ENCODE measurements around the gene SSNA1. TPM values are rescaled to one million over a fixed set of nuclear protein-coding genes. Genes with fewer than 3 reads are reported as not detected.
A peak's percentile ranks its signal among the peaks of the same experiment; 100 is the strongest.

SSNA1 gene
- total RNA-seq, 1 donor from 2014 or later: 40.9 TPM

DNA sequence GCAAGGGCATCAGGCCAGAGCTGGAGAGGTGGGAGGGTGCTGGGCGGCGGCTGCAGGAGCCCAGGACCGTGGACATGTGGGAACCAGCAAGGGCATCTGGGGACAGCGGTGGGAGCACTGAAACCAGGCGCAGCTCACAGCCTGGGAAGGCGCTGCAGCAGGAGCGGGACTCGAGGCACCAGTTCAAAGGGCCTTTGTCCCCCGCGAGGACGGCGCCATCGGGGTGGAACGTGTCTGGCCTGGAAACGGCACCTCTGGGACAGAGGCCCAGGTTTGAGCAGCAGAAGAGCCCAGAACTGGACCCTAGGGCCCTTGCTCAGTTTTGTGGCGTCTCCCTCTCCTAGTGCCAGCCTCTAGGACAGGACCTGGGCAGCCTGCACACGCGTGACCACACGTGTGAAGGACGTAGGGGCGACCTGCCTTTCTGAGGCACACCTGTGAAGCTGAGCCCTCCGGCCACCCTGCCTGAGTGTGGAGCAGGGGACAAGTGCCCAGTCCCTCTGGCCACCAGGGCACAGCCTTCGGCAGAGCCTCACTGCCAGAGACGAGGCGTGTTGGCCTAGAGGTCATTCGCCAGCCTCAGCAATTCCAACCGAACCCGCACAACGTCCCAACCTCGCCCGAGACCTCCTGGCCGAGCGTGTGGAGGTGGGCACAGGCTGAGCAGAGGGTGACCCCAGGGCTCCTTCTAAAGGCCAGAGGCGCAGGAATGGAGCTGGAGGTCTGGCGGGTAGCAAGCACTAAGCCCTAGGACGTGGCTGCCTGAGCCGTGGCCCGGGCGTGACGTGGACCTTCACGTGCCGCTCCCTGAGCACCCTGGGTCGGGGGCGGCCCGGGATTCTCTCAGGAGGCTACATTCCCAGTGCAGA lies 14.4 kb upstream of the SSNA1 start:
- H3K4me3 Mint-ChIP-seq: no peak overlapping the region
- TF ChIP-seq, protein P1, sequence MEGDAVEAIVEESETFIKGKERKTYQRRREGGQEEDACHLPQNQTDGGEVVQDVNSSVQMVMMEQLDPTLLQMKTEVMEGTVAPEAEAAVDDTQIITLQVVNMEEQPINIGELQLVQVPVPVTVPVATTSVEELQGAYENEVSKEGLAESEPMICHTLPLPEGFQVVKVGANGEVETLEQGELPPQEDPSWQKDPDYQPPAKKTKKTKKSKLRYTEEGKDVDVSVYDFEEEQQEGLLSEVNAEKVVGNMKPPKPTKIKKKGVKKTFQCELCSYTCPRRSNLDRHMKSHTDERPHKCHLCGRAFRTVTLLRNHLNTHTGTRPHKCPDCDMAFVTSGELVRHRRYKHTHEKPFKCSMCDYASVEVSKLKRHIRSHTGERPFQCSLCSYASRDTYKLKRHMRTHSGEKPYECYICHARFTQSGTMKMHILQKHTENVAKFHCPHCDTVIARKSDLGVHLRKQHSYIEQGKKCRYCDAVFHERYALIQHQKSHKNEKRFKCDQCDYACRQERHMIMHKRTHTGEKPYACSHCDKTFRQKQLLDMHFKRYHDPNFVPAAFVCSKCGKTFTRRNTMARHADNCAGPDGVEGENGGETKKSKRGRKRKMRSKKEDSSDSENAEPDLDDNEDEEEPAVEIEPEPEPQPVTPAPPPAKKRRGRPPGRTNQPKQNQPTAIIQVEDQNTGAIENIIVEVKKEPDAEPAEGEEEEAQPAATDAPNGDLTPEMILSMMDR (IDR thresholded peaks at IDR 0.05; ENCODE audit: unreplicated experiment): no peak
- H3K9me3 Mint-ChIP-seq: no peaks in the 10 kb centered on the region
- peaks cover 69% of the 10 kb centered on the region for H3K27me3 Mint-ChIP-seq (ENCODE audit: low read depth)
- no peak for DNase-seq (ENCODE audit: low spot score in 2 of 2, unreplicated experiment in 2 of 2)
- H3K27ac Mint-ChIP-seq: no peak overlapping the region
- H3K4me1 Mint-ChIP-seq: no peaks in the 10 kb centered on the region
- H3K36me3 Mint-ChIP-seq: peaks cover 5% of the 10 kb centered on the region

DNA sequence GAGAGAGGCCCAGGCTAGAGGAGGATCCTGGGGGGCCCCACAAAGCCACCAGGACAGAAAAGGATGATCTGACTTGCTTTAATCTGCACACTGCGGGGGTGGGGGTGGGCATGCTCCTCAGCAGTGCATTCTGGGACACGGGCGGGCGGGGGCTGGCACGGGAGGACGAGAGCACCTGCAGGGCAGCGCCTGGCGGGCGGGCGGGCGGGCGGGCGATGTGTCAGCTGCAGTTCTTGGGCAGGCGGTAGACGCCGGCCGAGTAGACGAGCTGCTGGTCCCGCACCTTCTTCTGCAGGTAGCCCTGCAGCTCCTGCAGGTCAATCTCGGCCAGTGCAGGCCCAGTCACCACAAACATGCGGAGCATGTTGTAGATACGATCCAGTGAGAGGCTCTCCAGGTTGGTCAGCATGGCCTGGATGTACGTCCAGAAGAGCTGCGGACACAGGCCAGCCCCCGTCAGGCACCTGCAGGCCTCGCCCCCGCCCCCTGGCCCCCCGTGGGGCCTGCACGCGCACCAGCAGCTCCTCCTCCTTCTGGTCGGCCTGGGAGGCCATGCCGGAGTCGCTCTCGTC lies 13.7 kb upstream of the SSNA1 start:
- no peaks in the 10 kb centered on the region for H3K4me1 Mint-ChIP-seq
- H3K4me3 Mint-ChIP-seq: no peak overlapping the region
- DNase-seq (ENCODE audit: low spot score in 2 of 2, unreplicated experiment in 2 of 2): no peak
- H3K36me3 Mint-ChIP-seq: peaks cover 5% of the 10 kb centered on the region
- no peak overlapping the region for H3K27ac Mint-ChIP-seq
- TF ChIP-seq, protein P1 (IDR thresholded peaks at IDR 0.05; ENCODE audit: unreplicated experiment): no peak
- peaks cover 66% of the 10 kb centered on the region for H3K27me3 Mint-ChIP-seq (ENCODE audit: low read depth)
- H3K9me3 Mint-ChIP-seq: no peaks in the 10 kb centered on the region

DNA sequence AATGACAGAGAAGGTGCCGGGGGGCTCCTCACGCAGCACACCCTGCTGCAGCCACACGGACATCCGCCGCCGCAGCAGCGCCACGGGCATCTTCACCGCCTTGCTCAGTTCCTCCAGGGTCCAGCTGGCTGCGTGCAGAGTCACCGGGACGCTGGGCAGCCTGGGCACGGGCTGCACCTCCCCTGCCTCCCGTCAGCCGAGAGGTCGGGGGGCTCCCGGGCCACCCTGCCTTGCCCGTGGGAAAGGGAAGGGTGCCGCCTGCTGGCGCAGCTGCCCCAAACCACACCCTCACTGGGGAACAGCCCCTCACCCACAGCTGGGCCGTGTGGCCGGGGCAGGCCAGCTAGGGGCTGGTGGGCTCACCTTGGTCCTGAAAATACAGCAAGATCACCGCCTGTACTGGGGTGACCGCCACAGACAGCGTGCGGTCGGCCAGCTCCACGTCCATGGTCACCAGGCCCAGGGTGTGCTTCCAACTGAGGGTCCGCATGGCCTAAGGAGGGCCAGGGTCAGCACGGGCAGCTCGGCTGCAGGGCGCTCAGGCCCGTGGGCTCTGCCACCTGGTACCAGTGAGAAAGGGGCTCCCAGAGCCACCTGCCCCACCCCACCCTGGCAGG lies 13.0 kb upstream of the SSNA1 start:
- Mint-ChIP-seq H3K9me3 (no peaks in the 10 kb centered on the region), H3K4me1 (no peaks in the 10 kb centered on the region), H3K4me3 (no peak overlapping the region), H3K27me3 (ENCODE audit: low read depth) (peaks cover 60% of the 10 kb centered on the region), H3K27ac (no peak overlapping the region), H3K36me3 (peaks cover 5% of the 10 kb centered on the region)
- DNase-seq (ENCODE audit: low spot score in 2 of 2, unreplicated experiment in 2 of 2): no peak
- TF ChIP-seq, protein P1 (IDR thresholded peaks at IDR 0.05; ENCODE audit: unreplicated experiment): no peak

DNA sequence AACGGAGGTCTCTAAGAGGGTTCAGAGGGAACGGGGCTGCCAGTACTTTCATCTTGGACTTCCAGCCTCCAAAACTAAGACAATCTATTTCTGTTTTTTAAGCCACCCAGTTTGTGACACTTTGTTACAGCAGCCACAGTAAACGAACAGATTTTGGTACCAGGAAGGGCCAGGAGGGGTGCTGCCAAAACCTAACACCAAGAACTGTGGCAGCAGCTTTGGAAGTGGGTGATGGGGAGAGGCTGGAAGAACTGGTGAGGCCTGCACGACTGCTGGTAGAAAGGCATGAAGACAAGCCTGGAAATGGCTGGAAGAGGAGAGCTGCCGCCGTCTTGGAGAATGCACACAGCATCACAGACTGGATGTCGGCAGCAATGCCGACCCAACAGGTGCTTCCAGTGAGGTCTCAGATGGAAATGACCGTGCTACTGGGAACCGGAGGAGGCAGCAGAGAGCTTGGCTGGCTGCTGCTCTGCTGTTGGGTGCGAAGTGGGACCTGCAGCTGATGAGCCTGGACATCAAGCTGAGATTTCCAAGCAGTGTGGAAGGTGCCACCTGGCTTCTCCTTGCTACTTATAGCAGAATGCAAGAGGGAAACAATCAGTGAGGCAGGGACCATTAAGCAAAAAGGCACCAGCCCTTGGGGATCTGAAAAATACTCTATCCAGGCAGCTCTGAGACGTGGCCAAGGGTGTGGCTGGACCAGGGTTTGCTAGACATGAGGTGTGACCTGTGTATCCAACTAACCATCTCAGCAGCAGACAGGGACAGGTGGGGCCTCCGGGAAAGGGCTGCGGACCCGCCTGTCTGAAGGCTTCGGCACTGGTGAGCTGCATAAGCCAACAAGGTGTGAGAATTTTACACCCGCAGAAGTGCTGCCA lies 11.9 kb upstream of the SSNA1 start:
- no peak for DNase-seq (ENCODE audit: low spot score in 2 of 2, unreplicated experiment in 2 of 2)

More for the DNA sequence above, 11.9 kb upstream of the SSNA1 start:
- Mint-ChIP-seq H3K4me1 (no peaks in the 10 kb centered on the region), H3K36me3 (peaks cover 5% of the 10 kb centered on the region), H3K27ac (no peak overlapping the region), H3K4me3 (no peak overlapping the region), H3K9me3 (no peaks in the 10 kb centered on the region), H3K27me3 (ENCODE audit: low read depth) (peaks cover 49% of the 10 kb centered on the region)
- TF ChIP-seq, protein P1 (IDR thresholded peaks at IDR 0.05; ENCODE audit: unreplicated experiment): peak; percentile 43

Measured in mesothelial cell of epicardium (in vitro differentiated cells).